K562 (cell line): ENCODE measurements around the gene CPLX3. TPM values are rescaled to one million over a fixed set of nuclear protein-coding genes. Genes with fewer than 3 reads are reported as not detected.

ENCODE experiments used
- ARHGAP35 ChIP-seq: fragments of 450-650 bp; IDR thresholded peaks from 2 replicates; pipeline ENCODE4 v1.6.1; 2018; ENCODE audit not compliant: partially characterized antibody
- ARID1B ChIP-seq: fragments of 450-650 bp; IDR thresholded peaks from 2 replicates; pipeline ENCODE4 v1.6.1; 2016; ENCODE audit warnings: antibody characterized with exemption, mild to moderate bottlenecking, inconsistent platforms
- BHLHE40 ChIP-seq: IDR thresholded peaks from 2 replicates; pipeline ENCODE4 v1.6.1; 2011; ENCODE audit warnings: low read length, improper control_type of control experiment
- CHD2 ChIP-seq: IDR thresholded peaks from 2 replicates; pipeline ENCODE4 v1.6.1; 2011; ENCODE audit warnings: low read depth, low read length
- CTCF ChIP-seq, 3 experiments: IDR thresholded peaks in 2 of 3; conservative IDR thresholded peaks in 1 of 3; 2 replicates each; pipeline ENCODE4 v1.5.1; 2011 to 2012; ENCODE audit warnings: low read length in 3 of 3, mild to moderate bottlenecking in 3 of 3, control low read depth in 2 of 3, improper control_type of control experiment in 1 of 3, inconsistent platforms in 1 of 3, low read depth in 1 of 3, mixed read lengths in 1 of 3, moderate library complexity in 1 of 3; ENCODE audit not compliant: insufficient read depth in 2 of 3
- DNMT1 ChIP-seq: fragments of 450-650 bp; IDR thresholded peaks from 2 replicates; pipeline ENCODE4 v1.6.1; 2016; ENCODE audit warnings: antibody characterized with exemption, mild to moderate bottlenecking
- ETS2 ChIP-seq: IDR thresholded peaks from 2 replicates; pipeline ENCODE4 v1.6.1; 2016; ENCODE audit warnings: borderline replicate concordance, missing genetic modification characterization, mild to moderate bottlenecking, moderate library complexity, missing compliant biosample characterization; ENCODE audit not compliant: poor library complexity, severe bottlenecking
- FUS ChIP-seq: fragments of 200-400 bp; formaldehyde crosslinking; optimal IDR thresholded peaks from 2 replicates; pipeline ENCODE3; 2017; ENCODE audit warnings: low read depth, low read length
- GTF2A2 ChIP-seq: IDR thresholded peaks from 2 replicates; pipeline ENCODE4 v1.6.1; 2016; ENCODE audit warnings: mild to moderate bottlenecking, missing genetic modification characterization, missing compliant biosample characterization
- KAT8 ChIP-seq: fragments of 450-650 bp; IDR thresholded peaks from 2 replicates; pipeline ENCODE4 v1.6.1; 2016; ENCODE audit warnings: low read depth, mild to moderate bottlenecking
- L3MBTL2 ChIP-seq: fragments of 450-650 bp; IDR thresholded peaks from 2 replicates; pipeline ENCODE4 v1.6.1; 2016; ENCODE audit warnings: mild to moderate bottlenecking, moderate library complexity
- MCM7 ChIP-seq, 2 experiments: fragments of 450-650 bp; IDR thresholded peaks; 2 replicates each; pipeline ENCODE4 v1.6.1; 2016 to 2018
- NFYB ChIP-seq: IDR thresholded peaks from 2 replicates; pipeline ENCODE4 v1.6.1; 2011; ENCODE audit warnings: mild to moderate bottlenecking, moderate library complexity; ENCODE audit not compliant: insufficient read length; ENCODE audit errors: extremely low read depth
- PML ChIP-seq: IDR thresholded peaks from 2 replicates; pipeline ENCODE4 v1.6.1; 2012; ENCODE audit warnings: low read length, inconsistent platforms
- POLR2B ChIP-seq: fragments of 450-650 bp; IDR thresholded peaks from 2 replicates; pipeline ENCODE4 v1.6.1; 2018; ENCODE audit warnings: low read depth; ENCODE audit not compliant: partially characterized antibody
- RBM39 ChIP-seq: fragments of 200-400 bp; formaldehyde crosslinking; optimal IDR thresholded peaks from 2 replicates; pipeline ENCODE3; 2018; ENCODE audit warnings: low read depth, low read length
- SREBF2 ChIP-seq: sonication (generic); formaldehyde crosslinking; IDR thresholded peaks from 2 replicates; pipeline ENCODE4 v1.4.0; 2020; ENCODE audit warnings: mild to moderate bottlenecking, missing genetic modification reagents
- STAT5A ChIP-seq: IDR thresholded peaks from 2 replicates; pipeline ENCODE4 v1.6.1; 2012; ENCODE audit warnings: low read length, inconsistent platforms, borderline replicate concordance
- TAF9B ChIP-seq: fragments of 450-650 bp; IDR thresholded peaks from 2 replicates; pipeline ENCODE4 v1.6.1; 2018; ENCODE audit warnings: mild to moderate bottlenecking; ENCODE audit not compliant: partially characterized antibody
- U2AF1 ChIP-seq: fragments of 200-400 bp; formaldehyde crosslinking; optimal IDR thresholded peaks from 2 replicates; pipeline ENCODE3; 2017; ENCODE audit warnings: mild to moderate bottlenecking, low read depth, low read length, moderate library complexity
- XRCC5 ChIP-seq: fragments of 200-400 bp; formaldehyde crosslinking; IDR thresholded peaks from 2 replicates; pipeline ENCODE4 v1.6.1; 2017; ENCODE audit warnings: low read depth, mild to moderate bottlenecking, low read length
- ZNF174 ChIP-seq: fragments of 250-450 bp; sonication (Bioruptor Pico); IDR thresholded peaks from 2 replicates; pipeline ENCODE4 v1.4.0; 2020; ENCODE audit warnings: mild to moderate bottlenecking
- polyA plus RNA-seq, 8 experiments: library from polyadenylated mRNA; depleted of rRNA in 4 of 8; stranded (reverse) in 5 of 8; unstranded in 3 of 8; fragments of >200 nt; fragmentation: Nextera tagmentation in 2 of 8; fragmentation: Illumina TruSeq in 1 of 8; extraction: Ambion mirVana in 2 of 8; extraction: Trizol in 1 of 8; gene quantifications; 2 replicates each; pipeline versions ENCODE4 v1.2.1 to v1.2.3, GENCODE V29; 2011 to 2014; ENCODE audit warnings: inconsistent platforms in 1 of 8, missing spikeins in 1 of 8
- total RNA-seq, 7 experiments: library from RNA; depleted of rRNA in 6 of 7; stranded (reverse); fragments of >200 nt in 6 of 7; fragmentation: Illumina TruSeq in 2 of 7; extraction: Trizol in 2 of 7; gene quantifications; 2 replicates each; pipeline versions ENCODE4 v1.2.1 to v1.2.3, GENCODE V29; 2011 to 2021; ENCODE audit warnings: low replicate concordance in 1 of 7
- TF ChIP-seq, protein P1 (sequence below): fragments of 250-450 bp; sonication (Bioruptor Pico); IDR thresholded peaks from 2 replicates; pipeline ENCODE4 v1.4.0; 2020; ENCODE audit warnings: mild to moderate bottlenecking, moderate library complexity

Gene CPLX3
- total and polyA plus RNA-seq, 9 of the 15 experiments (the other 6 are each of a cell fraction or from before 2014, with no cell fraction given), result not detected

GRCh38 chr15:74842581-74843444 lies 16.4 kb downstream of the CPLX3 start, which contains the start of gene ULK3 (continued):
- TF ChIP-seq ARID1B (no peak), TAF9B (no peak), NFYB (no peak), ETS2 (tag) (no peak), L3MBTL2 (peak; percentile 97), POLR2B (peak; percentile 64), GTF2A2 (tag) (no peak), MCM7 (IDR thresholded peaks at IDR 0.05) (no peak), BHLHE40 (peak; percentile 77), RBM39 (no peak), CHD2 (peak; percentile 67), ZNF174 (CRISPR knock-in tag) (no peak), CTCF (IDR thresholded peaks at IDR 0.05 in 2 of 3, conservative IDR thresholded peaks at IDR 0.05 in 1 of 3; ENCODE audit: insufficient read depth in 2 of 3, low read depth in 1 of 3, low read length in 3 of 3) (peak; percentile 67 to 85 (median 78)), DNMT1 (no peak), ARHGAP35 (no peak), SREBF2 (CRISPR knock-in tag) (no peak), PML (no peak), FUS (peak; percentile 93), STAT5A (no peak), XRCC5 (peak; percentile 70; the same call in 1 of the 2 replicates), U2AF1 (peak; percentile 40), KAT8 (no peak)
- TF ChIP-seq, protein P1, sequence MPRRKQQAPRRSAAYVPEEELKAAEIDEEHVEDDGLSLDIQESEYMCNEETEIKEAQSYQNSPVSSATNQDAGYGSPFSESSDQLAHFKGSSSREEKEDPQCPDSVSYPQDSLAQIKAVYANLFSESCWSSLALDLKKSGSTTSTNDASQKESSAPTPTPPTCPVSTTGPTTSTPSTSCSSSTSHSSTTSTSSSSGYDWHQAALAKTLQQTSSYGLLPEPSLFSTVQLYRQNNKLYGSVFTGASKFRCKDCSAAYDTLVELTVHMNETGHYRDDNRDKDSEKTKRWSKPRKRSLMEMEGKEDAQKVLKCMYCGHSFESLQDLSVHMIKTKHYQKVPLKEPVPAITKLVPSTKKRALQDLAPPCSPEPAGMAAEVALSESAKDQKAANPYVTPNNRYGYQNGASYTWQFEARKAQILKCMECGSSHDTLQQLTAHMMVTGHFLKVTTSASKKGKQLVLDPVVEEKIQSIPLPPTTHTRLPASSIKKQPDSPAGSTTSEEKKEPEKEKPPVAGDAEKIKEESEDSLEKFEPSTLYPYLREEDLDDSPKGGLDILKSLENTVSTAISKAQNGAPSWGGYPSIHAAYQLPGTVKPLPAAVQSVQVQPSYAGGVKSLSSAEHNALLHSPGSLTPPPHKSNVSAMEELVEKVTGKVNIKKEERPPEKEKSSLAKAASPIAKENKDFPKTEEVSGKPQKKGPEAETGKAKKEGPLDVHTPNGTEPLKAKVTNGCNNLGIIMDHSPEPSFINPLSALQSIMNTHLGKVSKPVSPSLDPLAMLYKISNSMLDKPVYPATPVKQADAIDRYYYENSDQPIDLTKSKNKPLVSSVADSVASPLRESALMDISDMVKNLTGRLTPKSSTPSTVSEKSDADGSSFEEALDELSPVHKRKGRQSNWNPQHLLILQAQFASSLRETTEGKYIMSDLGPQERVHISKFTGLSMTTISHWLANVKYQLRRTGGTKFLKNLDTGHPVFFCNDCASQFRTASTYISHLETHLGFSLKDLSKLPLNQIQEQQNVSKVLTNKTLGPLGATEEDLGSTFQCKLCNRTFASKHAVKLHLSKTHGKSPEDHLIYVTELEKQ (CRISPR knock-in tag), result no peak
